ENCODE results near the gene ROR1. TPM values are rescaled to one million over a fixed set of nuclear protein-coding genes. Genes with fewer than 3 reads are reported as not detected.

ROR1 gene
- total and polyA plus RNA-seq, 5 donors: 3.4 to 32.5 (median 11.9) TPM

- Histone ChIP-seq H3K4me1 (ENCODE audit: control insufficient read depth, insufficient read depth, low read length) (no peaks in the 10 kb centered on the region), H3K27me3 (ENCODE audit: control insufficient read depth, insufficient read depth) (no peaks in the 10 kb centered on the region), H3K27ac (ENCODE audit: low read length) (no peak overlapping the region), H3K9me3 (ENCODE audit: control insufficient read depth, low read length) (no peaks in the 10 kb centered on the region), H3K4me3 (ENCODE audit: low read length) (no peak overlapping the region)
- DNase-seq (no peak), ATAC-seq (no peak)
- 85% methylated on average over 4 of the region's 4 CpGs for WGBS
- intact Hi-C loops (cut with DNase I): no loop called here
Observed at GRCh38 chr1:64150266-64150665, 376.4 kb downstream of the ROR1 start.

DNA sequence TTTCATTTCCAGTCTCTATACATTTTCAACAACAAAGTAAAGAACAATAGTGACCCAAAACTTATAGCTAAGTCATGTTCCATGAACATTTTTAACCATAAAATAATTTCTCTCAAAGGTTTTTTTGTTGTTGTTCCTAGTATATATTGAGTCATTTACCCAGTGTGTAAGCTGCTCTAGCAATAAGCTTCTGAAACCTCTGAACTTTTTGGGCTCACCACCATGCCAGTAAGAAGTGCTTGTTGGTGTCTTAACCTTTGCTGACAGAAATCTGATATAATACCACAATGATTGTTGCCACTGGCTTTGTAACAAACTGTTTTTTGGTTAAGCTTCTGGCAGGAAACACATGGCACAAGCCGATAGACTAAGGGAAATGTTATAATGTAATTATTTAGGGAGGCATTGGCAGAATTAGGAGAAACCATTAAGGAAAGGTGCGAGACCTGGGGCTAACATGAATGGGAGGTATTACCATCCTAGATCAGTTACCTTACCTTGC, 377.0 kb downstream of the ROR1 start:
- no peak for ATAC-seq
- intact Hi-C loops (cut with DNase I): no loop called here
- Histone ChIP-seq H3K4me1 (ENCODE audit: control insufficient read depth, insufficient read depth, low read length) (no peaks in the 10 kb centered on the region), H3K9me3 (ENCODE audit: control insufficient read depth, low read length) (no peaks in the 10 kb centered on the region), H3K27ac (ENCODE audit: low read length) (no peak overlapping the region), H3K4me3 (ENCODE audit: low read length) (no peak overlapping the region), H3K27me3 (ENCODE audit: control insufficient read depth, insufficient read depth) (no peaks in the 10 kb centered on the region)
- DNase-seq: no peak
- 82% methylated on average over 2 of the region's 2 CpGs for WGBS

DNA sequence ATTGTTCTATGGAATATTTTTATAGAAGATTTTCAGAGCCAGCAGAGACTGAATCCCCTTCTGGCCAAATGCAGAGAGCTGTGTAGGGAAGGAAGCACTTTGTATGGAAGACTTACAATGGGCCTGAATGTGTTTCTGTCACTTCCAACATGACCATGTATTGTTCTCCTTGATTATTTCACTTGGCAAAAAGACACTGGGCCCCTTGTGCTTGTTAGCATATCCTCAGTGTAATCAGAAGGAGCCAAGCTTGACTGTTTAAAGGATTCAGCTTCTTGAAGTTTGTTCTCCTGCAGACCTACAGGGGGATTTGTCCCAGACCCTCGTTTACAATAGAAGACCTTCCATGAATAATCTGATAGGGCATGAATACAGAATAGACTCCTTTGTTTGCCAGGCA, 381.5 kb downstream of the ROR1 start:
- H3K27ac ChIP-seq (ENCODE audit: low read length): no peak overlapping the region
- DNase-seq (no peak), ATAC-seq (peak in 1 of 2 donors; percentile 13)
- H3K9me3 ChIP-seq (ENCODE audit: control insufficient read depth, low read length): no peaks in the 10 kb centered on the region
- no peaks in the 10 kb centered on the region for H3K4me1 ChIP-seq (ENCODE audit: control insufficient read depth, insufficient read depth, low read length)
- H3K4me3 ChIP-seq (ENCODE audit: low read length): no peak overlapping the region
- WGBS: 54% methylated on average over 1 of the region's 1 CpG
- intact Hi-C loops (cut with DNase I): no loop called here
- no peaks in the 10 kb centered on the region for H3K27me3 ChIP-seq (ENCODE audit: control insufficient read depth, insufficient read depth)

DNA sequence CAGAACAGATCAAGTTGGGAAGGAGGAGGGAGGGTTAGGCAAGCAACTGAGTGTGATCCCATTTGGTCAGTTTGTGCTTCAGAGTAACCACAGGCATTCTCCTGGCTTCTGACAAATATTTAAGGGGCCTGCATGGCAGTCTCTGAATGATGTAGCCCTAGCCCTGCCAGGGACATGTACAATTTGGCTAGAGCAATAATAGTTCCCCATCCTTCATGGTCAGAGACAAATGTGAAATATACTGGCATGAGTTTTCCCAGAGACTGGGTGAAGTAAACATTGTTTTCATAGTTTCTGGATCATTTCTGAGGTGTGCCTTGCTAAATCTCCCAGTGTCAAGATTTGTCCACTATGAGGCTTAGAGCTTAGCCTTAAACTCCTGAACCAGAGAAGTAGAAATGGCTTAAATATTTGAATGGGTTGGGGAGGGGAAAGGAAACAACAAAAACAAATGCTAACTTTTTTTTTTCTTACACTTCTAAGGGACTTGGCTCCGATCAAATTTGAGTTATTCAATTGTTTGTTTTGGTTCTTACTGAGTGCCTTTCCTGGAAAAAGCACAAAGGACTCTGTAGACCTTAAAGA, 387.6 kb downstream of the ROR1 start:
- no peak for DNase-seq
- 38% methylated on average over 1 of the region's 1 CpG for whole genome bisulfite sequencing
- intact Hi-C loops (cut with DNase I): no loop called here
- H3K27me3 ChIP-seq (ENCODE audit: control insufficient read depth, insufficient read depth): no peaks in the 10 kb centered on the region
- no peak for ATAC-seq
- peaks cover 4% of the 10 kb centered on the region for H3K4me1 ChIP-seq (ENCODE audit: control insufficient read depth, insufficient read depth, low read length)
- no peaks in the 10 kb centered on the region for H3K9me3 ChIP-seq (ENCODE audit: control insufficient read depth, low read length)
- H3K4me3 ChIP-seq (ENCODE audit: low read length): no peak overlapping the region
- H3K27ac ChIP-seq (ENCODE audit: low read length): no peak overlapping the region

DNA sequence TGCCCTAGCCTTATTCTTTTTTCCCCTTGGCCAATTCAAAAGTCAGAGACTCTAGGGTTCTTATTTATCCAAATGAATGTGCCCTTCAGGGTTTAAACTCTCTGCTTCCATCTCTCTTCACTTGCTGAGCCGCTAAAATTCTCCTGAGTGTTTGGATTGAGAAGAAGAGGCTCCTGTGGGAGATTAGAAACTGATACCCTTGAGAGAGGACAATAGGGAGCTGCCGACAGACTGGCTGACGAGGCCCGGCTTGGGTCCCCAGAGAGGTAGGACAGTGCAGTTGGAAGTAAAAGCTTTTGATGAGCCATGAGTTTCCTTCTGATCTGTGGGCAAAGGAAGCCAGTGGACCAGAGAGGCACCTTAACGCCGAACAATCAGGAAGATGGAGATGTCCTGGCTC, 388.3 kb downstream of the ROR1 start:
- no peaks in the 10 kb centered on the region for H3K9me3 ChIP-seq (ENCODE audit: control insufficient read depth, low read length)
- intact Hi-C loops (cut with DNase I): no loop called here
- no peak overlapping the region for H3K27ac ChIP-seq (ENCODE audit: low read length)
- DNase-seq (no peak), ATAC-seq (no peak)
- no peaks in the 10 kb centered on the region for H3K27me3 ChIP-seq (ENCODE audit: control insufficient read depth, insufficient read depth)
- peaks cover 4% of the 10 kb centered on the region for H3K4me1 ChIP-seq (ENCODE audit: control insufficient read depth, insufficient read depth, low read length)
- H3K4me3 ChIP-seq (ENCODE audit: low read length): no peak overlapping the region
- WGBS: 53% methylated on average over 6 of the region's 6 CpGs

DNA sequence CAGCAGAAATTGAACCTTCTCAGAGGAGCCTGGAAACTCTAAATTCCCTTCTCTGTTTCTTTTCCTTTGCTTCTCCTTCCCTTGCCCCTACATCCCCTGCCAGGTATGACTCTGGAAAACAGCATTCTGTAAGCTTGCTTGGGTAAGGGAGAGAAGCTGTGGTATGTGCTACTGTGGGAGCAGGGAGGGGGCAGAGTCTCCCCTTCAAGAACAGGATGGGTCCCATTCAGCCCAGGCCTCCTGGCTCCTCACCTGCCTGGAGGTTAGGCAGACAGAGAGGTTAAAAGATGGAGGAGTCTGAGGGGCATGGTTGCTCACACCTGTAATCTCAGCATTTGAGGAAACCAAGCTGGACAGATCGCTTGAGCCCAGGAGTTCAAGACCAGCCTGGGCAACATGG, 389.0 kb downstream of the ROR1 start:
- WGBS: 98% methylated on average over 1 of the region's 1 CpG
- DNase-seq (no peak), ATAC-seq (no peak)
- no peak overlapping the region for H3K27ac ChIP-seq (ENCODE audit: low read length)
- peaks cover 4% of the 10 kb centered on the region for H3K4me1 ChIP-seq (ENCODE audit: control insufficient read depth, insufficient read depth, low read length)
- H3K9me3 ChIP-seq (ENCODE audit: control insufficient read depth, low read length): no peaks in the 10 kb centered on the region
- no peak overlapping the region for H3K4me3 ChIP-seq (ENCODE audit: low read length)
- H3K27me3 ChIP-seq (ENCODE audit: control insufficient read depth, insufficient read depth): no peaks in the 10 kb centered on the region
- intact Hi-C loops (cut with DNase I): no loop called here

GRCh38 chr1:64163431-64163830, 389.6 kb downstream of the ROR1 start:
- H3K9me3 ChIP-seq (ENCODE audit: control insufficient read depth, low read length): no peaks in the 10 kb centered on the region
- H3K4me1 ChIP-seq (ENCODE audit: control insufficient read depth, insufficient read depth, low read length): peaks cover 4% of the 10 kb centered on the region
- intact Hi-C loops (cut with DNase I): no loop called here
- ATAC-seq (no peak), DNase-seq (no peak)
- H3K27me3 ChIP-seq (ENCODE audit: control insufficient read depth, insufficient read depth): no peaks in the 10 kb centered on the region
- WGBS: 67% methylated on average over 4 of the region's 4 CpGs
- no peak overlapping the region for H3K4me3 ChIP-seq (ENCODE audit: low read length)
- no peak overlapping the region for H3K27ac ChIP-seq (ENCODE audit: low read length)

DNA sequence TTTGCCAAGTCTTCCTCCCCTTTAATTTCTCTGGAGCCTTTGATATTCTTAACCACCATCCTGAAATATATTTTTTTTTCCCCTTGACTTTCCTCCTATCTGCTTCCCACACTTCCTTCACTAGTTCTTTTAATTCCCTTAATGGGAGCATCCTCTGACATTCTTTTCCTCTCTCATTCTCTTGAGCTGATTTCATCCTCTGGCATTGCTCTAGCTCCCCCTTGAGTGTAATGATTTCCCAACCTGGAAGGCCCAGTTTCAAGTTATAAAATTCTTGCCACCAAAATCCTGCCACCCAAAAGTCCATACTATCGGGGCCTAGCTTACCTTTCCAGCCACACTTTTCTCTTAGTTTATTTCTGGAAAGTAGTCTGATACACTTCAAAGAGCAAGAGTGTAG, 390.2 kb downstream of the ROR1 start:
- no peaks in the 10 kb centered on the region for H3K9me3 ChIP-seq (ENCODE audit: control insufficient read depth, low read length)
- no peak overlapping the region for H3K4me3 ChIP-seq (ENCODE audit: low read length)
- WGBS: 36% methylated on average over 1 of the region's 1 CpG
- no peak overlapping the region for H3K27ac ChIP-seq (ENCODE audit: low read length)
- intact Hi-C loops (cut with DNase I): no loop called here
- ATAC-seq (peak; percentile 34 to 45), DNase-seq (no peak)
- H3K27me3 ChIP-seq (ENCODE audit: control insufficient read depth, insufficient read depth): no peaks in the 10 kb centered on the region
- peaks cover 4% of the 10 kb centered on the region for H3K4me1 ChIP-seq (ENCODE audit: control insufficient read depth, insufficient read depth, low read length)

GRCh38 chr1:64166629-64167028, 392.8 kb downstream of the ROR1 start:
- H3K4me1 ChIP-seq (ENCODE audit: control insufficient read depth, insufficient read depth, low read length): peaks cover 4% of the 10 kb centered on the region
- H3K27ac ChIP-seq (ENCODE audit: low read length): no peak overlapping the region
- ATAC-seq (no peak), DNase-seq (no peak)
- WGBS: 81% methylated on average over 3 of the region's 3 CpGs
- intact Hi-C loops (cut with DNase I): no loop called here
- no peak overlapping the region for H3K4me3 ChIP-seq (ENCODE audit: low read length)
- H3K27me3 ChIP-seq (ENCODE audit: control insufficient read depth, insufficient read depth): no peaks in the 10 kb centered on the region
- no peaks in the 10 kb centered on the region for H3K9me3 ChIP-seq (ENCODE audit: control insufficient read depth, low read length)

- Histone ChIP-seq H3K9me3 (ENCODE audit: control insufficient read depth, low read length) (no peaks in the 10 kb centered on the region), H3K27me3 (ENCODE audit: control insufficient read depth, insufficient read depth) (no peaks in the 10 kb centered on the region), H3K4me1 (ENCODE audit: control insufficient read depth, insufficient read depth, low read length) (peaks cover 2% of the 10 kb centered on the region), H3K27ac (ENCODE audit: low read length) (no peak overlapping the region), H3K4me3 (ENCODE audit: low read length) (no peak overlapping the region)
- ATAC-seq (no peak), DNase-seq (no peak)
- intact Hi-C loops (cut with DNase I): no loop called here
- WGBS: 60% methylated on average over 2 of the region's 2 CpGs
Observed at GRCh38 chr1:64167176-64167575, 393.4 kb downstream of the ROR1 start.

DNA sequence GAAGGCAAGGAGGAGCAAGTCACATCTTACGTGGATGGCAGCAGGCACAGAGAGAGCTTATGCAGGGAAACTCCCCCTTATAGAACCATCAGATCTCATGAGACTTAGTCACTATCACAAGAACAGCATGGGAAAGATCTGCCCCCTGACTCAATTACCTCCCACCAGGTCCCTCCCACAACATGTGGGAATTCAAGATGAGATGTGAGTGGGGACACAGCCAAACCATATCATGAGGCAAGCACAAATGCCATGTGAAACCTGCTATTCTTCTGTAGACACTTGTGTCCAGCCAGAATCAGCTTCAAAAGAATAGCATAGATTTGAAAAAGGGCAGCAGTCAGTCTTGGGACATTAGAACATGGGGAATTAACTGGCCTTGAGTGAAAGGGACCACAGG, 397.4 kb downstream of the ROR1 start:
- DNase-seq (no peak), ATAC-seq (no peak)
- no peak overlapping the region for H3K27ac ChIP-seq (ENCODE audit: low read length)
- H3K4me3 ChIP-seq (ENCODE audit: low read length): no peak overlapping the region
- 92% methylated on average over 1 of the region's 1 CpG for WGBS
- H3K9me3 ChIP-seq (ENCODE audit: control insufficient read depth, low read length): no peaks in the 10 kb centered on the region
- intact Hi-C loops (cut with DNase I): no loop called here
- H3K4me1 ChIP-seq (ENCODE audit: control insufficient read depth, insufficient read depth, low read length): peaks cover 2% of the 10 kb centered on the region
- H3K27me3 ChIP-seq (ENCODE audit: control insufficient read depth, insufficient read depth): no peaks in the 10 kb centered on the region

DNA sequence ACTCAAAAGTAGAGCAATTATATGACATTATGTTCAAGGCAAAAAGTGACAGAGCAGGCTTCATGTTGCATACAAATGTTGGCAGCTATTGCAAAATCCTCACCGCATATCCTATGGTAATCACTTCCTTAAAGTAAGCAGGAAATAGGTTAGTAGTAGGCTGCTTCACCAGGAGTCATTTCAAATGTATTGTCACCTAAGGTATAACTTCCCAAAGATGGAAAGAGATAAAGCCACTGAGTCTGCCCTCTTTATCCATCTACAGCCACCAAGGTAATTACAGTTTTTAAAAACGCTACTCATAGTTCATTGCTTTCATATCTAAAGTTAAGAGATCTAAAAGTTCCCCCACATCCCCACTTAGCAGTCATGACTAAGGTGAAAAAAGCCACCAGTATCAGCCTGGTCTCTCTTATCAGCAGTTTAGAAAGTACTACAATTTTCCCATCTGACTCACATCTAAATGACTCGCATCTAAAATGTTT, 398.0 kb downstream of the ROR1 start:
- intact Hi-C loops (cut with DNase I): no loop called here
- Histone ChIP-seq H3K4me3 (ENCODE audit: low read length) (no peak overlapping the region), H3K27ac (ENCODE audit: low read length) (no peak overlapping the region), H3K4me1 (ENCODE audit: control insufficient read depth, insufficient read depth, low read length) (peaks cover 2% of the 10 kb centered on the region), H3K27me3 (ENCODE audit: control insufficient read depth, insufficient read depth) (no peaks in the 10 kb centered on the region), H3K9me3 (ENCODE audit: control insufficient read depth, low read length) (no peaks in the 10 kb centered on the region)
- ATAC-seq (no peak), DNase-seq (no peak)
- WGBS: 54% methylated on average over 3 of the region's 3 CpGs
